Measurements from ENCODE around the gene IQCK.

Gene IQCK

DNA sequence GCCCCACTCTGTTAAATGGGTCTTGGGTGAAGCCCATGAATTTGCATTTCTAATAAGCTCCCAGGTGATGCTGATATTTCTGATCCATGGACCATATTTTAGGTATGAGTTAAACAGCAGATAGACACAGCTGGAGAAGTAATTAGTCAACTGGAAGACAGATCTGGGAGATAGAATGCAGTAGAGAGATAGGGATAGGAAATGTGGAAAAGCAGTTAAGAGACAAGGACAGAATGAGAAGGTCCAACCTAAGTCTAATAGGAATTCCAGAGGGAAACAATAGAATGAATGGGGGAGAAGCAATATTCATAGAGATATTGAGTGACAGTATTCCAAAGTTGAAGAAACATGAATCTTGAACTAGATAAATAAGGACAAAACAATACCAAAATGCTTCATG, 94.9 kb downstream of the IQCK start:
- H3K27ac Mint-ChIP-seq = no peak overlapping the region
- peaks cover 0 to 7% of the 10 kb centered on the region in 2 donors for H3K9me3 Mint-ChIP-seq
- ATAC-seq (no peak), DNase-seq (no peak)
- H3K4me3 Mint-ChIP-seq = no peak overlapping the region
- no peaks in the 10 kb centered on the region for H3K4me1 Mint-ChIP-seq
- H3K27me3 Mint-ChIP-seq = no peaks in the 10 kb centered on the region

DNA sequence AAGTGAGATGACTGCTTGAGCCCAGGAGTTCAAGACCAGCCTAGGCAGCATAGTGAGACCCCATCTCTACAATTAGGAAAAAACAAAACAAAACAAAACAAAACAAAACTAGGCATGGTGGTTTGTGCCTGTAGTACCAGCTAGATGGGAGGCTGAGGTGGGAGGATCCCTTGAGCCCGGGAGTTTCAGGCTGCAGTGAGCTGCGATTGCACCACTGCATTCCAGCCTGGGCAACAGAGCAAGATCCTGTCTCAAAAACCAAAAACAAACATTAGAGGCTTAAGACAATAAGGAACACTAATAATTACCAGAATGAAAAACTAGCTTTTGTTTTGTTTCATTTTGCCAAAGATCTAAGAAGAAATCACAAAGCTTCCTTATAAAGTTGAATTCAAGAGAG, 97.3 kb downstream of the IQCK start:
- H3K27me3 Mint-ChIP-seq = no peaks in the 10 kb centered on the region
- DNase-seq = no peak
- no peak overlapping the region for H3K4me3 Mint-ChIP-seq
- no peak overlapping the region for H3K27ac Mint-ChIP-seq
- H3K4me1 Mint-ChIP-seq = no peaks in the 10 kb centered on the region
- peaks cover 0 to 7% of the 10 kb centered on the region in 2 donors for H3K9me3 Mint-ChIP-seq
- no peak for ATAC-seq

DNA sequence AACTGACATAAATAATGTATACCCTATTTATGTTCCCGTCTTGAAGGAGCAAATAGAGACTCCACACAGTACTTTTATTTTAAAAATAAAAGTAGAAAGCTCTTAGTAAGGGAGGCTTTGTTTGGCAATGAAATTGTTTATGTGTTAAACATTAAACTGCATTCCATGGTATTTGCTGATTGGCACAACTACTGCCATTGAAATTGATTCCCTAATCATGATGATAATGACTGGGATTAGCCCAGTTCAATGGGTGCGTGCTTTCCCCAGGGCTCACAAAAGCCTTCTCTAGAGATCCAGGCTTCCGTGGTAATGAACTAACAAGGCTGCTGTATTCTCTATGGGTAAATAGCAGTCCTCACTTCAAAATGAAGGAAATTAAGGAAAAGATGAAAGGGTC, 99.1 kb downstream of the IQCK start:
- H3K4me1 Mint-ChIP-seq = no peaks in the 10 kb centered on the region
- H3K9me3 Mint-ChIP-seq = peaks cover 0 to 7% of the 10 kb centered on the region in 2 donors
- H3K4me3 Mint-ChIP-seq = no peak overlapping the region
- no peak for DNase-seq
- ATAC-seq = no peak
- no peak overlapping the region for H3K27ac Mint-ChIP-seq
- H3K27me3 Mint-ChIP-seq = no peaks in the 10 kb centered on the region

DNA sequence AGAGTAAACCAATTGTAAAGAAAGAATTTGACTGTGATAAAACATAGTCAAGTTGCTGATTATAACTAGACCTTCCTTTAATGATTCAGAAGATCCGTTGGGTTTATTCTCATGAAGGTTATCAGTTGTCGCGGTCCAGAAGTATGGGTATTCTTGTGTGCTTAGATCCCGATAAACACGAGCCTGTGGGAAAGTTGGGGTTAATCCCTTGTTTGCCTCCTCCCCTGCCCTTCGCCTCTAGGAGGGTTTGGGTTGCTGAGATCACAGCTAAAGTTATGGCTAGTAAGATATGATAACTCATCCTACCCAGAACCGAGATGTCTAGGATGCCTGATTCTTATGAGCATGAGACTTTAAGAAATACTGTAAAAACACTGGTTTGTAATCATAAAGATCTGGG, 99.8 kb downstream of the IQCK start:
- H3K27me3 Mint-ChIP-seq = no peaks in the 10 kb centered on the region
- no peak for ATAC-seq

DNA sequence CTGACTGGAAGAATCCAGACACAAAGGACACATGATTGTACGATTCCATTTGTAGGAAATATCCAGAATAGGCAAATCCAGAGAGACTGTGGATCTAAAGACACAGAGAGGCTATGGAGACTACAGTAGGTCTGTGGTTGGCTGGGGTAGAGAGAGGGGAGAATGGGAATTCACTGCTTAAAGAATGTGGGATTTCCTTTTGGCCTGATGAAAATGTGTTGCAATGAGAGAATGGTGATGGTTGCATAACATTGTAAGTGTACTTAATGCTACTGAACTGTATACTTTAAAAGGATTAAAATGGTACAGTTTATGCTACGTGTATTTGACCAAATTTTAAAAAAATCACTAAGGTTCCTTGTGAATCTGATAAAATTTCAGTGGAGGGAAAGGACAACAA, 104.5 kb downstream of the IQCK start:
- Mint-ChIP-seq H3K27ac (peak overlapping the region in 1 of 2 donors; percentile 8), H3K27me3 (no peaks in the 10 kb centered on the region), H3K4me1 (no peaks in the 10 kb centered on the region), H3K9me3 (no peaks in the 10 kb centered on the region), H3K4me3 (no peak overlapping the region)
- DNase-seq (no peak), ATAC-seq (no peak)

More for the DNA sequence above, 99.8 kb downstream of the IQCK start:
- H3K4me3 Mint-ChIP-seq = no peak overlapping the region
- H3K9me3 Mint-ChIP-seq = peaks cover 0 to 5% of the 10 kb centered on the region in 2 donors
- no peak overlapping the region for H3K27ac Mint-ChIP-seq
- no peaks in the 10 kb centered on the region for H3K4me1 Mint-ChIP-seq
- no peak for DNase-seq

DNA sequence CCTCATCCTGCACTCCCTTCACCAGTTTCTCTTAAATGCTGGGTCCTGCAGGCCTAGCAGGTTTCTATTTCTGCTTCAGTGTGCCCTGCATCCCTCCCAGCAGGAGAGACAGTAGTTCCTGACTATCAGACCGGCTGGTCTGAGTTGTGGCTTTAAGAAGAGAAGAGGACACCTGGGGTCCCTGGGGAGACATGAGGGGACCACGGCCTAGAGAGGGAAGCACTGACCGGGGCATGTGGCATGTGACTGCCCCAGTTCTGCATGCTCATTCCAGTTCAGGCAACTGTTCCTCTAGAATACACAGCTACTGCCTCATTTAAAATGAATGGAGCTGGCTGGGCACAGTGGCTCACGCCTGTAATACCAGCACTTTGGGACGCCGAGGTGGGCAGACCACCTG, 105.3 kb downstream of the IQCK start:
- H3K27ac Mint-ChIP-seq = no peak overlapping the region
- no peaks in the 10 kb centered on the region for H3K27me3 Mint-ChIP-seq
- H3K9me3 Mint-ChIP-seq = no peaks in the 10 kb centered on the region
- DNase-seq = no peak
- H3K4me1 Mint-ChIP-seq = no peaks in the 10 kb centered on the region
- ATAC-seq = no peak
- no peak overlapping the region for H3K4me3 Mint-ChIP-seq

DNA sequence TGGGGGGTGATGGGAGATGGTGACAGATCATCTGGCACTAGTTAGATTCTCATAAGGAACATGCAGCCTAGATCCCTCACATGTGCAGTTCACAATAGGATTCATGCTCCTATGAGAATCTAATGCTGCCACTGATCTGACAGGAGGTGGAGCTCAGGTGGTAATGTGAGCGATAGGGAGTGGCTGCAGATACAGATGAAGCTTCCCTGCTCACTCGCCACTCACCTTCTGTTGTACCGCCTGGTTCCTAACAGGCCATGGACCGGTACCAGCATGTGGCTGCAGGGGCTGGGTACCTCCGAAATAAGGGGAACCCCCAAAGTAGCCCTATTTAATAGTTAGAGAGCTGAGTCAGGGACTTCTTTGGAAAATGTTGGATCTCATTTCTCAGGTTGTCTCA, 106.1 kb downstream of the IQCK start:
- ATAC-seq = no peak
- no peak overlapping the region for H3K4me3 Mint-ChIP-seq
- no peaks in the 10 kb centered on the region for H3K27me3 Mint-ChIP-seq
- no peak for DNase-seq
- peak overlapping the region in 1 of 2 donors; percentile 34 for H3K27ac Mint-ChIP-seq
- no peaks in the 10 kb centered on the region for H3K4me1 Mint-ChIP-seq
- H3K9me3 Mint-ChIP-seq = no peaks in the 10 kb centered on the region

DNA sequence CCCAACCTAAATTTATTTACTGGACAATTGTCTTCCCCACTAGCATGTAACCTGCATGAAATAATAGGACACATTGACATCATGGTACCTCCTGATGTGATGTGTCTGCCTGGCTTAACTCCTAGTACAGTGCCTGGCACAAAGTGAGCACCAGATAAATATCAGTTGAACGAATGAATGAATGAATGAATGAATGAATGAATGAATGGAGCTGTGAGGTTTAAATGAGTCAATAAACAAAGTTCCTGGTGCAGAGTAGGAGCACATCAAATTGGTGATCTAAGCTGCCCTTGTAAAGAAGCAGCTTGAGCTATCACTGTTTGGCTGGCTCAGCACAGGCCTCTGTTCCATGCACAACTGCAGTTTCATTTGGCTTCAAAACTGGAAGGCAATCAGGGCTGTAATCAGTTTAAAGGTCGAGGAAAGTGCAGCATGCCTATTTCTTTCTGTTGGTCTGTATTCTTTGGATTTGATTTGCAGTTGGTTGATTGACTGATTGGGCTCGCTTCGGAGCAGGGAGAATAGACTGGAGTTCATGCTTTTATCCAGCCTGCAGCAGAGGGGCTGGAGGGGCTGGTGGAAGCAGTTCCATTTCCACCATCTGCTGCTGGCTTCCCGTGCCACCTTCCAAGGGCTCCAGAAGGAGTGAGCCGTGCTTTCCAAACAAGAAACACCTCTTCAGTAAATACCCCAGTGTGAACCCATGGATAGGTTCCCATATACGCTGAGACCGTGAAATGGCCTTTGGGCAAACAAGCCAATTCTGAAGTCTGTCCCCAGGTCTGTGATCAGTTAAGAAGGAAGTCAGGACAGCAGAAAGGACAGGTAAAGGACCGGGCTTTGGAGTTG, 112.0 kb downstream of the IQCK start:
- H3K27me3 Mint-ChIP-seq = no peaks in the 10 kb centered on the region
- ATAC-seq = no peak

DNA sequence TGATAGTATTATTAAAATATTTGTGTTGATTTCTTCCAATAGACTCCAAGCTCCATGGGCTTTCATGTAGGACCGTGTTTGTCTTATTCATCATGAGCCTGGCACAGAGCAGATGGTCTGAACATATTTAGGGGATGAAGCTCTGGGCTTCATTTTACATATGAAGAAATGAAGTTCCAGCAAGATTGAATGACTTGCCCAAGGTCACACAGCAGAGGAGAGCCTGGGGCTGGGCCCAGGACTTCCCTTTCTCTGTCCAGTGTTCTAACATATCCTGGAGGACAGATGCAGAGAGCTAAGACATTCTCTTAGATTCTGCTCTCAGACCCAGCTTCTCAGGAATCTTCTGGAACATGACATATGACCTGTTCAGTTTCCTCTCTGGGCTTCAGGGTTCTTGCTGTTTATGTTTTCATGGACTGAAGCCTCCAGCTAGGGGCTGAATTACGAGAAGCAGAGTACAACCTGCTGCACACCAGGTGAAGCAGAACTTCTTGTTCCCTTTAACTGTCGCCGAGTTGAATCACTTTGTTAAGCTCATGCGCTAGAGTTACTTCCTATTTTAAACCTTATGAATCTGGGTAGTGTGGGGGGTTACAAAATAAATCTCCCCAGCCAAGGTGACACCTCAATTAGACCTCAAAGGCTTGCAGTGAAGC, 113.0 kb downstream of the IQCK start:
- no peak overlapping the region for H3K27ac Mint-ChIP-seq
- no peaks in the 10 kb centered on the region for H3K27me3 Mint-ChIP-seq

More for the DNA sequence above, 112.0 kb downstream of the IQCK start:
- H3K4me3 Mint-ChIP-seq = no peak overlapping the region
- H3K4me1 Mint-ChIP-seq = no peaks in the 10 kb centered on the region
- no peak overlapping the region for H3K27ac Mint-ChIP-seq
- H3K9me3 Mint-ChIP-seq = no peaks in the 10 kb centered on the region
- no peak for DNase-seq

DNA sequence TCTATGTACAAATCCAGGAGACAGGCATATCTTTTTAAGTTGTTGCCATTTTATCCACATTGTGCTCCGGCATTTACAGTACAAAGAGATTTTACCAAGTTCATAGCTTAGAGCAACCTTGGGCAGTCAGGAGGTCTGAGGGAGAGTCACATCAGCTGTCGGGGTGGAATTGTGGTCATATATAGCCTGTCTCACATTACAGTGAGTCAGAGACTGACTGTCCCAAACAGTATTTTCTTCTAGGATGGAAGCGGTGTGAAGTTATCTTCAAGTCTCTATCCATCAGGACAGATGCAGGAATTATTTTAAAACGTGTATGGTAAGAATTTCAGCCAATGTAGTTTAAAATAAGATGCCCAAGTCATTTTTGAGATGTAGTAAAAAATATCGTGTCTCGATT, 113.6 kb downstream of the IQCK start:
- Mint-ChIP-seq H3K4me1 (no peaks in the 10 kb centered on the region), H3K27me3 (no peaks in the 10 kb centered on the region), H3K9me3 (no peaks in the 10 kb centered on the region), H3K27ac (no peak overlapping the region), H3K4me3 (no peak overlapping the region)
- DNase-seq (no peak), ATAC-seq (no peak)

More for the DNA sequence above, 113.0 kb downstream of the IQCK start:
- H3K4me3 Mint-ChIP-seq = no peak overlapping the region
- DNase-seq (no peak), ATAC-seq (no peak)
- no peaks in the 10 kb centered on the region for H3K4me1 Mint-ChIP-seq
- H3K9me3 Mint-ChIP-seq = no peaks in the 10 kb centered on the region

DNA sequence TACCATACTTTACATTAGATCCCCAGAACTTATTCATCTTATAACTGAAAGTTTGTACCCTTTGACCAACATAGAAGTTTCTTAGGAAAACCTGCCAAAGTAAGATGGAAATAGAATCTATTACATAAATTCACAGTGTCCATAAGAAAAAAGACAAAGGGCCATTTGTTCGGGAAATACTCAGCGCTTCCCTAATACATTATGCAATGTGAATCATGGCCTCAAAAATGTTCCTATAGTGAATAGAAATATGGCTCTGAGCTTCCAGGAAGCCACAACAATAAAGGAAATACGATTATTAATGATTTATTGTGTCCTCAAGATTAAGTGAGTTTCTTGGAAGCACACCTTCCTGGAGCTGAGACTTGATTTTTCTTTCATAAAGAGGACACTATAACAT, 115.1 kb downstream of the IQCK start:
- Mint-ChIP-seq H3K4me3 (no peak overlapping the region), H3K27me3 (no peaks in the 10 kb centered on the region), H3K9me3 (no peaks in the 10 kb centered on the region), H3K27ac (no peak overlapping the region), H3K4me1 (no peaks in the 10 kb centered on the region)
- no peak for ATAC-seq
- DNase-seq = no peak

DNA sequence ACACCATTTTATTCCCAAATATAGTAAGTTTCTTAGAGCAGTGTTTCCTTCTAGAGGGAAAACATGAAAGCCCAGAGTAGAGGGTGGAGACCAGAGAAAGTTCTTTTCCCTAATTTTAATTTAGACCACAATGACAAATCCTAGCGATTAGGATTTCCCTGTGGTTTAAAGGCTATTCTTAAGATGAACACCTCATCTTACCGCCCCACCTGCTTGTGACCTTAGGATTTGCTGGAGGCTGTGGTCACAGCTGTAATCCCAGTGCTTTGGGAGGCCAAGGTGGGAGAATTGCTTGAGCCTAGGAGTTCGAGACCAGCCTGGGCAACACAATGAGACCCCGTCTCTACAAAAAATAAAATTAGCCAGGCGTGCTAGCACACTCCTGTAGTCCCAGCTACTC, 115.5 kb downstream of the IQCK start:
- DNase-seq = no peak
- ATAC-seq = no peak
- H3K4me3 Mint-ChIP-seq = no peak overlapping the region
- H3K27me3 Mint-ChIP-seq = no peaks in the 10 kb centered on the region
- no peaks in the 10 kb centered on the region for H3K9me3 Mint-ChIP-seq
- no peaks in the 10 kb centered on the region for H3K4me1 Mint-ChIP-seq
- H3K27ac Mint-ChIP-seq = no peak overlapping the region

DNA sequence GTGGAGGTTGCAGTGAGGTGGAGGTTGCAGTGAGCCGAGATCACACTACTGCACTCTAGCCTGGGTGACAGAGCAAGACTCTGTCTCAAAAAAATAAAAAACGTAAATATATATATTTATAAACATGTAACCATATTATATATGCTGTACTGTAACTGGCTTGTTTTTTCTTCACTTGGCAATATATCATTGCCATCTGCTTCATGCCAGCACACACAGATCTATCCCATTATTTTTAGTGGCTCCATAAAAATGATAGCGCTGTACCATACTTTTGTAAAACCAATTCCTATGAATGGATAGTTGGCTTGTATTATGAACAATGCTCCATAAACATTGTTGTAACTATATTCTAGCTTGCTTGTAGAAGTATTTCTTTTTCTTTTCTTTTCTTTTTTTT, 117.1 kb downstream of the IQCK start:
- no peak for DNase-seq
- no peak overlapping the region for H3K4me3 Mint-ChIP-seq
- no peaks in the 10 kb centered on the region for H3K27me3 Mint-ChIP-seq
- ATAC-seq = no peak
- H3K4me1 Mint-ChIP-seq = no peaks in the 10 kb centered on the region
- H3K27ac Mint-ChIP-seq = no peak overlapping the region
- no peaks in the 10 kb centered on the region for H3K9me3 Mint-ChIP-seq

DNA sequence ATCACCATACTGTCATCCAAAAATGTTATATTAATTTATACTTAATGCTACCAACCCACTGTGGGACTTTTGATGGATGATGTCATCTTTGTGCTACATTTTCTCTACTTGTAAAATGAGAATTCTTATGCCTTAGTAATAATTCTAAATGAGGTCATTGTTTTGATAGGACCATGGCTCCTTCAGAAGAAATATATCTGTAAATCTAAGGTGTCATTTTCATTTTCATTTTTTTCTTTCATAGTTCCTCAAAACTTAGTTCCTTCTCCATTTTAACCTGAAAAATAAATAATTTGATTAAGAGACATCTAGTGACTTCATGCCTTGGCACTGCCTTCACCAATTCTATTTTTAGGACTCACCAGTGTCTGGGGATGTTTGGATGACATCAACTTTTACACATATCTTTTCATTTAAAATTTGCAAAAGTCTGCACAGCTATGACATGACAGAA, 117.9 kb downstream of the IQCK start:
- no peak for ATAC-seq
- Mint-ChIP-seq H3K9me3 (no peaks in the 10 kb centered on the region), H3K4me1 (no peaks in the 10 kb centered on the region), H3K27me3 (no peaks in the 10 kb centered on the region), H3K4me3 (no peak overlapping the region), H3K27ac (peak overlapping the region in 1 of 2 donors; percentile 74)
- DNase-seq = no peak

DNA sequence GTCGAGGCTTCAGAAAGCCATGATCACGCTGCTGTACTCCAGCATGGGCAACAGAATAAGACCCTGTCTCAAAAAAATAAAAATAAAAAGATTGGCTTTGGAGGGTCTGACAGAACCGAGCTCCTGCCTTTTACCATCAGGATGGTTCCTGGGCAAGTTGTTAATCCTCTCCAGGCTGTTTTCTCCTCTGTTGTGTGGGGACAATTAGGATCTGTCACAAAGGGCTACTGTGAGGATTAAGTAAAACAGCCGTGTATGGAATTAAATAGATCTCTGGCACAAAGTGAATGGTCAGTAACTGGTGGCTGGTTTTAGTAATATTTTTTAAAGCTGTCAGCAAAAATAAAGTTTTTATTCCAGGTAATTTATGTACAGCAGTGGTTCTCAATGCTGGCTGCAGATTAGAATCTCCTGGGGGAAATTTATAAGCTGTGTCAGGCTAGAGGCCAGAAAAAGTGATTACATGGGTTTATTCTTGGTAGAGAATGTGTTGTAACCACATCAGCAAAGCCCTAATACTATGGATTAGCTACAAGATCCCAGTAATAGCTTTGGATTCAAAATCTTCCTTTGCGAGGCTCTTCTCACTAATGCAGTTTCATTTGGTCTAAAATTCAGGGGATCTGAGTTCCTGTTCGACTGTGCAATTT, 119.4 kb downstream of the IQCK start:
- Mint-ChIP-seq H3K27ac (no peak overlapping the region), H3K4me1 (no peaks in the 10 kb centered on the region), H3K9me3 (no peaks in the 10 kb centered on the region), H3K4me3 (no peak overlapping the region), H3K27me3 (no peaks in the 10 kb centered on the region)
- ATAC-seq = no peak
- no peak for DNase-seq

Data from stimulated activated naive CD8-positive, alpha-beta T cell treated with anti-CD3 and anti-CD28 coated beads, Interleukin-15, amount 100 ng/mL, for 72 hours (primary cell).